GM13976 (cell line): ENCODE data around the gene SLC2A11.

ENCODE experiments used
- DNase-seq: peaks from one replicate; pipeline ENCODE4 v3.0.0; 2012; ENCODE audit warnings: low spot score
- in situ Hi-C: fragments of 300-500 bp; cut with MboI; formaldehyde crosslinking; loops from one replicate; pipeline ENCODE4 v1.12.0; 2022; ENCODE audit warnings: low sequenced_read_pairs, mixed read lengths, inconsistent platforms; ENCODE audit not compliant: unreplicated experiment
- TF ChIP-seq, protein P1 (sequence below): IDR thresholded peaks from 2 replicates; pipeline ENCODE4 v1.5.1; 2012; ENCODE audit warnings: borderline replicate concordance, mild to moderate bottlenecking; ENCODE audit not compliant: insufficient read depth; ENCODE audit errors: extremely low read depth, missing control alignments, control extremely low read depth

SLC2A11 gene

GRCh38 chr22:23833017-23833751, 24.5 kb upstream of the SLC2A11 start:
- in situ Hi-C loops, result no loop called here
- no peak for DNase-seq
- TF ChIP-seq, protein P1, sequence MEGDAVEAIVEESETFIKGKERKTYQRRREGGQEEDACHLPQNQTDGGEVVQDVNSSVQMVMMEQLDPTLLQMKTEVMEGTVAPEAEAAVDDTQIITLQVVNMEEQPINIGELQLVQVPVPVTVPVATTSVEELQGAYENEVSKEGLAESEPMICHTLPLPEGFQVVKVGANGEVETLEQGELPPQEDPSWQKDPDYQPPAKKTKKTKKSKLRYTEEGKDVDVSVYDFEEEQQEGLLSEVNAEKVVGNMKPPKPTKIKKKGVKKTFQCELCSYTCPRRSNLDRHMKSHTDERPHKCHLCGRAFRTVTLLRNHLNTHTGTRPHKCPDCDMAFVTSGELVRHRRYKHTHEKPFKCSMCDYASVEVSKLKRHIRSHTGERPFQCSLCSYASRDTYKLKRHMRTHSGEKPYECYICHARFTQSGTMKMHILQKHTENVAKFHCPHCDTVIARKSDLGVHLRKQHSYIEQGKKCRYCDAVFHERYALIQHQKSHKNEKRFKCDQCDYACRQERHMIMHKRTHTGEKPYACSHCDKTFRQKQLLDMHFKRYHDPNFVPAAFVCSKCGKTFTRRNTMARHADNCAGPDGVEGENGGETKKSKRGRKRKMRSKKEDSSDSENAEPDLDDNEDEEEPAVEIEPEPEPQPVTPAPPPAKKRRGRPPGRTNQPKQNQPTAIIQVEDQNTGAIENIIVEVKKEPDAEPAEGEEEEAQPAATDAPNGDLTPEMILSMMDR, result no peak

DNA sequence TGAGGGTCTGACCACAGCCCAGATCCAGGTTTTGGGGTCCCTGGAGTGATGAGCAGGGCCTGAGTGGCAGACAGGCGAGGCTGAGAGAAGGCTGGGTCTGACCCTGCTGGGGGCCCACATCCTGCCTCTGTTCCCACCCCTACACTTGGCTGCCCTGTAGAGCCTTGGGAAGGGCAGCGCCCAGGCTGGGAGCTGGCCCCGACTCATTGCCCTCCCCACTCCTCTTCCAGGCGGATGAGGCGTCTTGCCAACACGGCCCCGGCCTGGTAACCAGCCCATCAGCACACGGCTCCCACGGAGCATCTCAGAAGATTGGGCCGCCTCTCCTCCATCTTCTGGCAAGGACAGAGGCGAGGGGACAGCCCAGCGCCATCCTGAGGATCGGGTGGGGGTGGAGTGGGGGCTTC, 23.8 kb upstream of the SLC2A11 start:
- DNase-seq, result no peak
- in situ Hi-C loops, result no loop called here
- TF ChIP-seq, protein P1, result no peak

- DNase-seq, result no peak
- in situ Hi-C loops, result no loop called here
These were observed 23.3 kb upstream of the SLC2A11 start for GRCh38 chr22:23834406-23834792.

DNA sequence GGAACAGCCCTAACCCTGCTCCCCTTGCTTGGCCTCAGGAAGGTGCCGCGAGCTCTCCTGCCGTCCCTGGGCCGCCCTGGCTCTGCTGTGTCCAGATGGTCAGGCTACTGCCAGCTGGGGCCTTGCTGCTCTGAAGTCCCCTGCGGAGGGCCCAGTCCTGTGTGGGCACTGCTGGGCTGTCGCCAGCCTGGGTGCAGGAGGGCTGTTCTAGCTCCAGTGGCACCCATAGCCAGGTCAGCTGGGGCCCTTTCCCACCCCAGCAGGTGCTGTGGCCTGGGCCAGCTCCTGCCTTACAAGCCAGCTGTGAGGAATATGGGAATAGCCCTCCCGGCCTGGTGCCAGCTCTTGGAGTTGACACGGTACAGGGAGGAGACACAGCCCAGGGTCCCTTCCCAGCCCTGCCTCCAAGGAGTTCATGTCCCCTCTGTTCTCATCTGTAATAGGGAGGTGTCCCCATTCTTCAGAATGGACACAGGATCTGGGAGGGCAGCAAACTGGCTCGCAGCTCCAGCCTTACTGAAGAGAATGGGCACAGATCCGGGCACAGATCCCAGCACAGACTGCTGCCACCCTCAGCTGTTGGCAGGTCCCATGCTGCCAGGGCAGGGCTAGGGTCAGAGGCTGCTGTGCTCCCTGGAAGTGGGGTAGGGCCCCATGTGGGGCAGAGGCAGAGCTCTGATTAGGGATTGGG, 22.7 kb upstream of the SLC2A11 start:
- DNase-seq, result no peak
- TF ChIP-seq, protein P1, result no peak
- in situ Hi-C loops, result no loop called here

More at GRCh38 chr22:23834406-23834792, 23.3 kb upstream of the SLC2A11 start:
- TF ChIP-seq, protein P1, result no peak

- in situ Hi-C loops, result no loop called here
- DNase-seq, result no peak
- TF ChIP-seq, protein P1, result no peak
These were observed 22.1 kb upstream of the SLC2A11 start for GRCh38 chr22:23835484-23836144.

DNA sequence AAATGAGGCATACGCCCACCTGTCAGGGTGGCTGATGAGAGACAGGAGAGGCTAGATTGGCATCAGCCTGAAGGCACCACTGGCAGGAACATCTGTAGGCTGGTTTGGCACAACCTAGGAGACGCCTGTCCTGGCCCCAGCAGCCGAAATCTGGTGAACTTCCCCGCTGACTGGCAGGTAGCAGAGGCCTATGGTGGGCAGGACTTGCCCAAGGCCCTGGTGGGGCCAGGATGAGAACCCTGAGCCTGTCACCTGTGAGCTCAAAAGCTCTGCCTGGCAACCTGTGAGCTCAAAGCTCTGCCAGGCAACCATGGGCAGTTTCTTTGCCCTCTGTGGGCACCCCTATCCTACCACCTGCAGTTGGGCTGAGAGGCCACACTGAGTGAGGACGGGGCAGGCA, 21.4 kb upstream of the SLC2A11 start:
- TF ChIP-seq, protein P1, result no peak
- no peak for DNase-seq
- in situ Hi-C loops, result no loop called here
